Stimulated activated CD4-positive, alpha-beta T cell treated with anti-CD3 and anti-CD28 coated beads, Interleukin-15, amount 100 ng/mL, for 24 hours (primary cell): Measurements from ENCODE around the gene TTLL3.

Source experiments
- DNase-seq: peaks from one replicate; pipeline ENCODE4 v3.0.0-alpha.2; 2020

TTLL3 gene

DNA sequence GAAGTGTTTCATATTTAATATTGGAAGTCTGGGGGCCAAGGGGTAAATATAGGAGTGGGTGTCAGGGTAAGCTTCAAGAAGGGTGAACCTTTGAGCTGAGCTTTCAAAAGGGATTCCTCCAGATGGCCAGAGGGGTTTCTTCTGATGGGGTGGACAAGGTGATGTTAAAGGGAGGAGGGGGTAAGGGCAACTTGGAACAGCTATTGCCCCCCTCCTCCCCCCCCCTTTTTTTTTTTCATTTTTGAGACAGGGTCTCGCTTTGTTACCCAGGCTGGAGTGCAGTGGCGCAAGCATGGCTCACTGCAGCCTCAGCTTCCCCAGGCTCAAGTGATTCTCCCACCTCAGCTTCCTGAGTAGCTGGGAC is 2.1 kb upstream of the TTLL3 start:
- no peak for DNase-seq

- peak; percentile 64 for DNase-seq
Measured at GRCh38 chr3:9808345-9809037, 1.6 kb upstream of the TTLL3 start.

GRCh38 chr3:9809239-9809614 is 835 bp upstream of the TTLL3 start:
- peak; percentile 23 for DNase-seq

DNA sequence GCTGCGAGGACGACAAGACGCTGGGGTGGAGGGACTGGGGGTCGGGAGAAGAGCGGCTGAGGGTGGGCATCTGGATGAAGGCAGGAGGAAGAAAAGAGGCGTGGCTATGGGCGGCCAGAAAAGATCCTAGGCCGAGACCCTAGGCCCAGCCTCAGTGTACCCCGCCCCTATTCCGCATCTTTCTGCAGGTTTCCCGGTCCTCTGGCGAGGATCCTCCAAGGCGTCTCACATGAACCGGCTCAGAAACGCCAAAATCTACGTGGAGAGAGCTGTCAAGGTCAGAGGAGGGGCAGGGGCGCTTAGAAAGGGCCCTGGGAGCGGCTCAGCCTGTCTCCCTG is 340 bp downstream of the TTLL3 start:
- no peak for DNase-seq

DNA sequence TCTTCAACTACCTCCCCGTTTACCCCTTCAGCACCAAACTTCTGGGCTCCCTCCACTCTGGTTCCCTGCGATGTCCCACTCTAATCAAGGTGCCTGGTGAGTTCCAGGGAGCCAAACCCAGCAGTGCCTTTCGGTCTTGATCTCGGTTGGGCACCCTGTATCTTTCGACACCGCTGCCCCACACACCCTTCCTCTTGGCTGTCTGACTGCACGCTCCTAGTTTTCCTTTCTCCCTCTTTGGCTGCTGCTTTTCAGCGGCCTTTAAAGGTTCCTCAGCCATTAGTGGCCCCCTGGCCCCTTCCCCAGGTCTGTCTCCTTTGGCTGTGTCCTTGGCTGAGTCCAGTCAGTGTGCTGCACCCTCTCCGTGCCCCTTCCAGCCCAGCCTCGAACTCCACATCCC is 784 bp downstream of the TTLL3 start:
- DNase-seq = no peak

DNA sequence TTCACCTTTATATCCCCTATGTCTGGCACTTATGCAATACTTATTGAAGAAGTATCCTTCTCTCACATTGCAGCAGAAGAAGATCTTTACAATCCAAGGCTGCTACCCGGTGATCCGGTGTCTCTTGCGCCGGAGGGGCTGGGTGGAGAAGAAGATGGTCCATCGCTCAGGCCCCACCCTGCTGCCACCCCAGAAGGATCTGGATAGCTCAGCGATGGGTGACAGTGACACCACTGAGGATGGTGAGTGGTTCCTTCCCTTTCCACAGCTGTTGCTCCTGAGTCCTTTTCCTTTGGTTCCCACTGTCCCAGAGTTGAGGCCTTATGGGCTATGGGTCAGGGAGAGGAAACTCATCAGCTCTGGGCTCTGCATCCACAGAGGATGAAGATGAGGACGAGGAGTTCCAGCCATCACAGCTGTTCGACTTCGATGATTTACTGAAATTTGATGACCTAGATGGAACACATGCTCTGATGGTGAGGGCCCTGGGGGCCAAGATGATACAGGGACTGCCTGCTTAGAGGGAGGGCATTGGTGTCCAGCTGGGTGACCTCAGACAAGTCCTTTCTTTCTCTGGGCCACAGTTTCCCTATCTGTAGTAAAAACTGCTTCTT is 2.9 kb downstream of the TTLL3 start:
- no peak for DNase-seq

DNA sequence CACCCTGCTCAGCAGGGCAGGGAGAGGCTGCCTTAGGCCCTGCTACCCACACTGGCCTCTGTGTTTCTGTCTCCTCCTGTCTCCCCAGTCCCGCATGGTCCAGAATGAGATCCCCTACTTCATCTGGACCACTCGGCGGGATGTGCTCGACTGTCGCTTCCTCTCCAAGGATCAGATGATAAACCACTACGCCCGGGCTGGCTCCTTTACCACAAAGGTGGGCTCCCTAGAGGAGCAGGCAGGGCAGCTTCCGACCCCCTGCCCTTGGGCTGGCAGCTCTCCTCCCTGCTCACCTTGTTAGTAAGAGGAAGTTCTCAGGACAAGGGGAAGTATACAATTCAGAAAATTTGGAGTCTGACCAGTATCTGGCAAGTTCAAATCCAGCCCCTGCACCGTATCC is 5.9 kb downstream of the TTLL3 start:
- no peak for DNase-seq

DNA sequence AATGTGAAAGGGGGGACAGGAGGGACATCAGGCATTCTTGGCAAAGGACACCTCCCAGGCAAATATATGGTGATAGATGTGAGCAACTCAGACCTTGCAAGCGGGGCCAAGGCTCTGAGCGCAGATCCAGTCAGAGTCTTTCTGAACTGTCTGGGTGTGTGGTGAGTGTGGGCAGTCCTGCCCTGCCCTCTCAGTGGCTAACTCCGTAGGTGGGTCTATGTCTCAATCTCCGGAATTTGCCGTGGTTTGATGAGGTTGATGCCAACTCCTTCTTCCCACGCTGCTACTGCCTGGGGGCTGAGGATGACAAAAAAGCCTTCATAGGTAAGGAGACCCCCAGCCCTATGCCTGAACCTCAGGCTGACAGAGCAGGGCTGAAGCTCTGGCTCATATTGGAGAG is 7.4 kb downstream of the TTLL3 start:
- DNase-seq = no peak

DNA sequence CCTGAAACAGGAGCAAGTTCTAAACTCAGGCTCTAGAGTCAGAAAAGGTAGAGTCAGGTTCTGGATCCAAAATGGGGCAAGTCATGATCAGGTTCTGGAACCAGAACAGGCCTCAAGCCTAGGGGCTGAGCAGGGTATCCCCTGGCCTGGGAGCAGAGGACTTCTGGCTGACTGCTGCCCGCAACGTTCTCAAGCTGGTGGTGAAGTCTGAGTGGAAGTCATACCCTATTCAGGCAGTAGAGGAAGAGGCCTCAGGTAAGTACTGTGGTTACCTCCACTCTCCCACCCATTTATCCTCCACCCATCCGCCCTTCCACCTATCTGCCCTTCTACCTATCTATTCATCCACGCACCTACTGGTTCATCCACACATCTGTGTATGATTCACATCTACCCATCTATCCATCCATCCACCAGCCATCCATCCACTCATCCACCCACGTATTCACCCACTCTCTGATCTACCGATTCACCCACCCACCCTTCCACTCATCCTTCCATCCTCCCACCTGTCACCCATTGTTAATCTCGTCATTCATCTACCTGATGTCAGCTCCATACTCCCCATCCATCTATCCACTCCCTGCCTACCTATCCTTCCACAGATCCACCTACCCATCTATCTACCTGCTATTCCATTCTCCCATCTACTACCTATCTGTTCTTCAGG is 8.7 kb downstream of the TTLL3 start:
- no peak for DNase-seq

- DNase-seq = no peak
Measured at GRCh38 chr3:9820543-9820942, 10.5 kb downstream of the TTLL3 start.

DNA sequence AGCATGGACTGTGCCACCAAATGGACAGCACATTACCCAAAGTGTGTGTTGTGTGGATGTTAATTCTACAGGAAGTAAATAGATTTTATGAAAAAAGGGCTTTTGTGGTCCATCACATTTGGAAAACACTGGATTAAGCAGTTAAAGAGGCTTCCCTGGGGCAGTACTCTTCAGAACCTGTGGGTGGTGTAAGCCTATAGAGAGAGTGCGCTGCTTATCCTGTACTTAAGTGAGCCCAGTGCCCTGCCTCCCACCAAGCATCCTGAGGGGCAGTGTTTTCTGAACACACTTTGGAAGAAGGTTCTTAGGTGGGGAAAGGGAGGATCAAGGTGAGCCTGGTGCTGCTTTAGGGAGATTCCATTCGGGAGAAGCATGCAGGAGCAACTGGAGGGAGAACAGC is 10.9 kb downstream of the TTLL3 start:
- DNase-seq = no peak

DNA sequence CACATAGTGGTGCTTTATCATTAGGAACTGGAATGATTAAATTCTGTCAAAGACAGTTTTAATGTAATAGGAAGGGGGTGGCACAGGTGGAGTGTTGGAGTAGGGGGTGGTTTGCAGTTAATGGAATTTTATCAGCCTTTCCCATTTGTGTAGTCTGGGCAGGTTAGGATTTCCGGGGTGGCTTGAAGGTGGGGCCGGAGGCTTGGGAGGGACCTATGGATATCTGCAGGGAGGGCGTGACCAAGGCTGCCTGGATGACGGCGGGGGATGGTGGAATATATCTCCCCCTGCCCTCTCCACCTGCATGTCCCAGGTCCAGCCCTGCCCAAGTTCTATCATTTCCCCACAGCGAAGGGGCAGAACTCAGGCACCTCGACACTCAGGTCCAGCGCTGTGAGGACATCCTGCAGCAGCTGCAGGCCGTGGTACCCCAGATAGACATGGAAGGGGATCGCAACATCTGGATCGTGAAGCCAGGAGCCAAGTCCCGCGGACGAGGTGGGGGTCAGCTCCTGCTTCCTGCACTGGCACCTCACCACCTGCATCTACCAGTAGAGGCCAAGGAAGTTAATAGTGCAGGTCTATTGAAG is 15.5 kb downstream of the TTLL3 start:
- no peak for DNase-seq

GRCh38 chr3:9826815-9827573 is 16.9 kb downstream of the TTLL3 start:
- DNase-seq = peak; percentile 32

- DNase-seq = no peak
Measured at GRCh38 chr3:9828801-9829755, 19.0 kb downstream of the TTLL3 start.

GRCh38 chr3:9831253-9831652 is 21.2 kb downstream of the TTLL3 start:
- DNase-seq = no peak

- DNase-seq = no peak
Measured at GRCh38 chr3:9833078-9833477, 23.0 kb downstream of the TTLL3 start.

DNA sequence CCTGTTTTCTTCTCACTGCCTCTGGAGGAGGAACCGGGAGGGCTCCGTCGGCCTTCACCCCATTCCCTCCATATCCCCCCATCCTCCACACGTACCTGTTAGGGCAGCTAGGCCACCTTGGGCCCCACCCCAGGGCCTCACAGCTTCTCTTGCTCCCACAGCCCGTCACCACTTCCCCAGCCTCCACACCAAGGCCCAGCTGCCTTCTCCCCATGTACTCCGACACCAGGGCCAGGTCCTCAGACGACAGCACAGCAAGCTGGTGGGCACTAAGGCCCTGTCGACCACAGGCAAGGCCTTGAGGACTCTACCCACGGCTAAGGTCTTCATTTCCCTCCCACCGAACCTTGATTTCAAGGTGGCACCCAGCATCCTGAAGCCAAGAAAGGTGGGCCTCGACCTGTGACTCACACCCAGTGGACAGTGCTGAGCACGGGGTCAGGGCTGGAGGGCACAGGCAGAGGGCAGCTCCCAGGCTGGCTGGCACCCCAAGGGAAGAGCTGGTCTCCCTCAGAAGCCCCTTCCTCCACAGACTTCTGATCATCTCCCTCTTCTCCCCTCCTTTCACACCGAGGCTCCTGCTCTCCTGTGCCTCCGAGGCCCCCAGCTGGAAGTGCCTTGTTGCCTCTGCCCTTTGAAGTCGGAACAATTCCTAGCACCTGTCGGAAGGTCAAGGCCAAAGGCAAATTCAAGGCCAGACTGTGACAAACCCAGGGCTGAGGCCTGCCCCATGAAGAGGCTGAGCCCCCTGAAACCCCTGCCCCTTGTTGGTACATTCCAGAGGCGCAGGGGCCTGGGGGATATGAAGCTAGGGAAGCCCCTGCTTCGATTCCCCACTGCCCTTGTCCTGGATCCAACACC is 24.7 kb downstream of the TTLL3 start:
- DNase-seq = no peak

GRCh38 chr3:9837701-9838582 is 27.9 kb downstream of the TTLL3 start:
- no peak for DNase-seq

DNA sequence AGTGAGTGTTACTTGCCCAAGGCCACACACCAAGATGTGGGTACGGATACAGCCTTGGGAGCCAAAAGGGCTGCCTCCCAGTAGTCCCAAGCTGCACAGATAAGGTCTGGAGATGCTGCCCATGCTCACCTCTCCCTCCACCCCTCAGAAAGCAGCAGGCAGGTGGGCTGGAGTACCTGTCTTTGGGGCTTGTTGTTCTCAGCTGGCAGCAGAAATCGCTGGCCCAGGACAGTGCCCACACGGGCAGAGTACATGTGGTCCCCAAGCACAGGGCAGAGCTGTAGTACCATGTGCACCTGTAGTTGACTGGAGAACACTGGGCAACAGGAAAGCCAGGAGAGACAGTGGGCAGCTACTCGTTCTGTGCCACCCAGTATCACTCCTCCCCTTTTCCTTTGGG is 28.8 kb downstream of the TTLL3 start:
- DNase-seq = no peak

DNA sequence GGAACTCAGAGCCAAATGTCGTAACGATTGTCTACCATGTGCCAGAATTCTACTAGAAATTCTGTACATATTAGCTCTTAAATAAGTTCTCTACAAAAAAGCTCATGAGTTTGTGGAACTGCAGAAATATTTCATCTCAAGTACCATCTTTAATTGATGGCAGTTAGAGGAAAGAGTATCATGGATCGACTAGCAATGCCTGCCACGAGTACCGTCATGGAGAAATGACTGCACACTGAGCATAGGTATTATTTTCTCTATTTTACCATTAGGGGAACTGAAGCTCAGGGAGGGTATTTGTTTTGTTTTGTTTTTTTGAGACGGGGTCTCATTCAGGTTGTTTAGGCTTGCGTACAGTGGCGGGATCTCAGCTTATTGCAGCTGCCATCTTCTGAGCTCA is 31.0 kb downstream of the TTLL3 start:
- no peak for DNase-seq
